ENCODE data around the gene URM1. TPM values are rescaled to one million over a fixed set of nuclear protein-coding genes. Genes with fewer than 3 reads are reported as not detected.

Gene URM1
- total RNA-seq, 1 experiment from 2014 or later = 46.6 TPM

GRCh38 chr9:128429513-128430086, 58.4 kb downstream of the URM1 start:
- no peaks in the 10 kb centered on the region for H4K20me1 ChIP-seq (ENCODE audit: control insufficient read depth, insufficient read depth, insufficient read length)
- H3K4me1 ChIP-seq (ENCODE audit: insufficient read depth, low read length) = no peaks in the 10 kb centered on the region
- WGBS (ENCODE audit: extremely low coverage, insufficient read length, low lambda C conversion rate) = no CpG with 5 or more reads among the region's 13 CpGs
- H3K9ac ChIP-seq (ENCODE audit: extremely low read depth, insufficient read length, low read length) = no peak overlapping the region
- H3K9me3 ChIP-seq (ENCODE audit: control insufficient read depth, low read depth, low read length) = no peaks in the 10 kb centered on the region
- no peak overlapping the region for H3K56ac ChIP-seq (ENCODE audit: insufficient read length, low read depth, low read length)
- no peak for DNase-seq
- H4K8ac ChIP-seq (replicated peaks; ENCODE audit: insufficient read length, low read depth, low read length) = no peak overlapping the region
- H3K4me2 ChIP-seq (ENCODE audit: insufficient read depth, insufficient read length, low read length) = no peak overlapping the region
- Mint-ChIP-seq H3K27me3 (ENCODE audit: low read depth) (peaks cover 5% of the 10 kb centered on the region), H3K4me1 (peaks cover 7 to 10% of the 10 kb centered on the region in 2 experiments; a peak in 3 of 4 replicates), H3K4me3 (no peak overlapping the region), H3K36me3 (ENCODE audit: insufficient read depth in 1 of 3, low read depth in 3 of 3) (no peaks in the 10 kb centered on the region), H3K27ac (no peak overlapping the region), H3K9me3 (no peaks in the 10 kb centered on the region)
- H2AFZ ChIP-seq (ENCODE audit: low read length) = no peak overlapping the region
- no peak overlapping the region for H2BK20ac ChIP-seq (ENCODE audit: low read depth, low read length, poor library complexity, severe bottlenecking)
- no peaks in the 10 kb centered on the region for H3K27me3 ChIP-seq (ENCODE audit: insufficient read depth, low read length)
- no peaks in the 10 kb centered on the region for H3K79me2 ChIP-seq (ENCODE audit: insufficient read depth, low read length)
- H2AK5ac ChIP-seq (ENCODE audit: insufficient read length, low read length) = no peak overlapping the region
- no peak overlapping the region for H4K5ac ChIP-seq (ENCODE audit: insufficient read length, low read depth, low read length)
- no peak overlapping the region for H3T11ph ChIP-seq (ENCODE audit: low read length)
- H4K91ac ChIP-seq (ENCODE audit: insufficient read length, low read depth, low read length) = no peak overlapping the region
- no peak overlapping the region for H3K18ac ChIP-seq (ENCODE audit: insufficient read length, low read depth, low read length)
- no peak overlapping the region for H2BK120ac ChIP-seq (ENCODE audit: low read depth, low read length, poor library complexity, severe bottlenecking)
- no peak overlapping the region for H3K4ac ChIP-seq (ENCODE audit: low read depth, low read length)
- H3K79me1 ChIP-seq (ENCODE audit: insufficient read depth, low read depth, low read length, poor library complexity, severe bottlenecking) = no peaks in the 10 kb centered on the region
- no peaks in the 10 kb centered on the region for H3K23me2 ChIP-seq (ENCODE audit: insufficient read length, low read depth, low read length, poor library complexity, severe bottlenecking)
- TF ChIP-seq CTCF (conservative IDR thresholded peaks at IDR 0.05) = 0 out of 3 replicates have a peak, but pooled peaks have one; percentile 16
- no peak overlapping the region for H2BK12ac ChIP-seq (ENCODE audit: insufficient read length, low read depth, low read length)
- no peak overlapping the region for H3K23ac ChIP-seq (ENCODE audit: insufficient read length, low read depth, low read length)
- H3K27ac ChIP-seq (ENCODE audit: insufficient read length, low read depth, low read length) = no peak overlapping the region
- no peak overlapping the region for H3K14ac ChIP-seq (ENCODE audit: insufficient read depth, low read length)
- H2BK15ac ChIP-seq (ENCODE audit: low read depth, low read length) = no peak overlapping the region
- H2BK5ac ChIP-seq (ENCODE audit: insufficient read length, low read length) = no peak overlapping the region

All from H9 (cell line).